AG04449 (cell line): ENCODE measurements around the gene NODAL.

Experiments
- CTCF ChIA-PET: fragments of 350-600 bp; formaldehyde crosslinking; extraction: SDS; loops from one replicate; lab custom pipeline; 2021; ENCODE audit warnings: antibody characterized with exemption; lab: Yijun Ruan, JAX
- POLR2A ChIA-PET: fragments of 400-600, 350-600 bp; formaldehyde crosslinking; extraction: SDS; loops from one replicate; lab custom pipeline; 2020; ENCODE audit warnings: antibody characterized with exemption, inconsistent platforms; lab: Yijun Ruan, JAX
- DNase-seq: peaks from one replicate; pipeline ENCODE4 v3.0.0-alpha.2; 2010; ENCODE audit warnings: low read depth, low spot score
- H3K4me3 ChIP-seq: 2 replicates; pipeline ENCODE4 v1.5.1; 2011; ENCODE audit warnings: low read depth, mild to moderate bottlenecking, control low read depth, low read length
- TF ChIP-seq, protein P1 (sequence below): IDR thresholded peaks from one replicate; pipeline ENCODE4 v1.5.1; 2011; ENCODE audit warnings: mild to moderate bottlenecking, moderate library complexity, low read length, control low read depth, inconsistent platforms; ENCODE audit not compliant: insufficient read depth; ENCODE audit errors: missing control alignments

The NODAL gene

DNA sequence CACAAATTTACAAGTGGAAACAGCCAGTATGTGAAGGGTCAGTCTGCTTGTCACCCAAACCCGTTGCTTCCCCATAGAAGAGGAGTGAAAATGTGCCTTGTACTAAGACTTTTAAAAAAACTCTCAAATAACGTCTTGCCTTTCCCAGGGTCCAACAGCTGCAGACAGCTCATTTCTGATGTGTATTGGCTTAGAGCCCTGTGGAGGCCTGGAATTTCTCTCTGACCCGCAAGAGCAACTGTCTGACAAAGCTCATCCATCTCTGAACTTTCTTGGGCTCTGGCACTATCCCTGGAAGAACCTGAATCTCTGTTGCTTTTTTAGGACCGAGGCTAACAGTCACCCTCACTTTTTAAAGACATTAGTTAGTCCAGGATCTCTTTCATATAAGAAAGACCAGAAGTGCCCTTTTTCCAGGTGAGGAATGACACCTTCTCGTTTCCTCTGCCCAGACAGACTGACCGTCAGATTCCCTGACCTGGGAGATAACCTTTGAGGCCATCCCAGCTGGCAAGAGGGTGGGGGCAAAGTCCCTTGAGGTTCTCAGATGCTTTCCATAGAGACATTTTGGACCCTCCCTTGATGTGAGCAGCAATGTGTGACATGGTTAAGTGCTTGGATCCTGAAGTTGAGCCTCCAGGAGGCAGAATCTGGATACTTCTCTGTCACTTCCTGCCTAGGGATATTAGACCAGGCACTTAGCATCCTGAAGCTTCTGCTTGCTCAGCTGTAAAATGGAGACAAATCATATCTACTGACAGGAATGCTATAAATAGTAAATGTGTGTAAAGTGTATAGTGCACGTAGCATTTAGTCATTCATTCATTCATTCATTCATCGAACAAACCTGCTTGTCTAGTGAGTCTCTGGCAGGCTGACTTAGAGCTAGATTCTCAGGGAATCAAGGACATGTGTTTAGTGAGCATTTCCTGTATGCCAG lies 4.5 kb upstream of the NODAL start:
- POLR2A ChIA-PET = interaction anchor here (0.5 kb wide), 1 partner anchor 50 kb away, joined by 3 read pairs; no protein-coding TSS in a partner anchor
- peak; percentile 17 for DNase-seq
- CTCF ChIA-PET = interaction anchor here (1.3 to 4.1 kb wide), 2 partner anchors 15 to 224 kb away, joined by 4 to 31 read pairs; no protein-coding TSS in a partner anchor
- no peak overlapping the region for H3K4me3 ChIP-seq
- TF ChIP-seq, protein P1, sequence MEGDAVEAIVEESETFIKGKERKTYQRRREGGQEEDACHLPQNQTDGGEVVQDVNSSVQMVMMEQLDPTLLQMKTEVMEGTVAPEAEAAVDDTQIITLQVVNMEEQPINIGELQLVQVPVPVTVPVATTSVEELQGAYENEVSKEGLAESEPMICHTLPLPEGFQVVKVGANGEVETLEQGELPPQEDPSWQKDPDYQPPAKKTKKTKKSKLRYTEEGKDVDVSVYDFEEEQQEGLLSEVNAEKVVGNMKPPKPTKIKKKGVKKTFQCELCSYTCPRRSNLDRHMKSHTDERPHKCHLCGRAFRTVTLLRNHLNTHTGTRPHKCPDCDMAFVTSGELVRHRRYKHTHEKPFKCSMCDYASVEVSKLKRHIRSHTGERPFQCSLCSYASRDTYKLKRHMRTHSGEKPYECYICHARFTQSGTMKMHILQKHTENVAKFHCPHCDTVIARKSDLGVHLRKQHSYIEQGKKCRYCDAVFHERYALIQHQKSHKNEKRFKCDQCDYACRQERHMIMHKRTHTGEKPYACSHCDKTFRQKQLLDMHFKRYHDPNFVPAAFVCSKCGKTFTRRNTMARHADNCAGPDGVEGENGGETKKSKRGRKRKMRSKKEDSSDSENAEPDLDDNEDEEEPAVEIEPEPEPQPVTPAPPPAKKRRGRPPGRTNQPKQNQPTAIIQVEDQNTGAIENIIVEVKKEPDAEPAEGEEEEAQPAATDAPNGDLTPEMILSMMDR = no peak

DNA sequence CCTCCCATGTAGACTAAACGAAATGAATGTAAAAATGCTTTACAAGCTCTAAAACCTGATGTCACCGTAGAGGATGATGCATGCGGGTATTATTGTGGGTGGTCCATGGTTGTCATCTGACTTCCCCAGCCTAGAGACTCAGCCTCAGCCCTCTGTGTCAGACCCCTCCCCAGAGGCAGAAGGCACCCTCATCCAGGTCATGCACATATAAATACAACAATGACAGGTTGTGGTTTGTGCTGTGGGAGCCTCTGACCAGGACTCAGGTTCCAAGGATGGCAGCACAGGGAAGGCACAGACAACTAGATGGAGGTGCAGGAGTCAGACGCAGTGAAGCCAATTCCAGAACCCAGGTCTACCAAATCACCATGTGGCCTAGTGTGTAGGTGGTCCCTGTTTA lies 3.3 kb upstream of the NODAL start:
- no peak overlapping the region for H3K4me3 ChIP-seq
- no peak for DNase-seq
- TF ChIP-seq, protein P1 = no peak
- CTCF ChIA-PET = interaction anchor here (4.1 kb wide), 1 partner anchor 16 kb away, joined by 31 read pairs; no protein-coding TSS in a partner anchor
- POLR2A ChIA-PET = no interaction called here

DNA sequence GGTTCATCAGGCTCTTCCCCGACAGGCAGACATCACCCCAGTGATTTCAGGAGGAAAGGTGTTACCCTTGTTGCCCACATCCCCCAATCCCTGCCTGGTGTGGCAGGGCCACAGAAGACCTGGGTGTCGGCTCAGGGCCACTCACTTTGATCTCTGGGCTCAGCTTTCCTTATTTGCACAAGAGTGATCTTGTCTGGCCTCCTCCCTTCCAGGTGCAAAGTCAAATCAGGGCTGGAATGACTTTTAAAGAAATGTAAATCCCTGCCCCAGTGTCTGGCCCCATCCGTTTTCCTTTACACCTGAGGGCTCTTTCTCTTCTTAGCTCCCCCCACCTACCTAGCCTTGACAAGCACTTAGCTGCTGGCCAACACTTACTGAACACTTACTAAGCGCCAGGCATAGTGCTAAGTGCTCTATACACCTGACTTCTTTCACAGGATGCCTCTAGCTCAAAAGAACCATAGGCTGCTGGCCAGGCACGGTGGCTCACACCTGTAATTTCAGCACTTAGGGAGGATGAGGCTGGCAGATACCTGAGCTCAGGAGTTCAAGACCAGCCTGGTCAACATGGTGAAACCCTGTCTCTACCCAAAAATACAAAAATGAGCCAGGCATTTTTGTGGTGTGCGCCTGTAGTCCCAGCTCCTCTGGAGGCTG lies 979 bp upstream of the NODAL start:
- no peak for DNase-seq
- ChIA-PET CTCF (interaction anchor here (0.9 to 2.0 kb wide), 3 partner anchors 14 to 107 kb away, joined by 3 to 8 read pairs (median 3); no protein-coding TSS in a partner anchor), POLR2A (no interaction called here)
- no peak overlapping the region for H3K4me3 ChIP-seq
- TF ChIP-seq, protein P1 = no peak

DNA sequence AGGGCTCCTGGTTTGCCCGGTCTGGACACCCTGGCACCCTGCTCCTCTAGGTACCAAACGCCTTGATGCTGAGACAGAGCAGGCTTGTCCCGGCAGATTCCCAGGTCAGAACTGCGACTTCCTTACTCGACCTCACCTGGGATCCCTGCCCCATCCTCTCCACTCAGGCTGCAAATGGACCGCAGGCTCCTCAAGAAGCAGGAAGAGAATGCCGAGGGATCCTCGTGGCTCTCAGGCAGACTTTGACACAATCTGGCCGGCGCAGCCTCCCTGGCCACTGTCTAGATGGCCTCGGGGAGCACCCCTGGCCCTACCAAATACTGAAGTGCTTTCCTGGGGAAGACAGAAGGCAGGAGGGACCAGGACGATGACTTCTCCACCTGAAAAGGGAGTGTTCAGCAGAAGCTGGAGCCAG lies 421 bp upstream of the NODAL start:
- CTCF ChIA-PET = interaction anchor here (1.4 to 2.0 kb wide), 2 partner anchors 13 to 20 kb away, joined by 3 to 8 read pairs; no protein-coding TSS in a partner anchor
- DNase-seq = no peak
- TF ChIP-seq, protein P1 = no peak
- POLR2A ChIA-PET = no interaction called here
- H3K4me3 ChIP-seq = no peak overlapping the region

DNA sequence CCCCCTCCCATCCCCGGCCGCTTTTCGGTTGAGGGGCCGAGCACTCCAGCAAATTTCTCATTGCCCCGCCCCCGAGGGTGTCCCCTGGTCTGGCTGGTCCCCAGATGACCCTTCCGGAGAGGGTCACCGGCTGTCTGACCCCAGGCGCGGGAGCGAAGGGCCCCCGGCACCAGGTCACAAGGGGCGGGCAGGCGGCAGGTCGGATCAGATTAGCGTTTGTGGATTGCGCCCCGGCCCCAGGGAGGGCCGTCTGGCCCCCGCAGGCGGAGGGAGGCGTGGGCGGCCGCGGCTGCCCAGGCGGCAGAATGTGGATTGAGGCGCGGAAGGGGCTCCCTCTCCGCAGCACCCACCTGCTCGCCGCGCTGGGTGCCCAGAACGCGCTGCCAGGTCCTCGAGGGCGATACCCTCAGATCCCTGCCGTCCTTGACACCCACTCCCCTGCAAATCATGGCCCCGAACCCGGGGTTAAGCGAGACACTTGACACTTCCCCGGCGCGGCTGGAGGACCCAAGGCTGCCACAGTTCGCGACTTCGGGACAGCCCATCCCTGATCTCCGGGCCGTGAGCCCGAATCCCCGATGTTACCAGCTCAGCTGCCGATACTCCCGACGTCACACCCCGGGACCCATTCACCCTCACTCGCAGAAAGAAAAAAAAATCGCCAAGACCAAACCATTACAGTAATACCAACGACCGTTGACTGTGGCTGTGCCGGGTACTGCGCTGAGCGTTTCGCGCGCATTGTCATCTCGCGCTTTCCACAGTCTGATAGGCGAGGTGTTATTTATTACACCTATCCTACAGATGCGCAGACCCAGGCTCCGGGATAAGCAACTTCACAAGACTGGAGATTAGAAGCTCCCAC lies 953 bp downstream of the NODAL start:
- no peak overlapping the region for H3K4me3 ChIP-seq
- ChIA-PET POLR2A (no interaction called here), CTCF (no interaction called here)
- DNase-seq = no peak
- TF ChIP-seq, protein P1 = no peak
